NB4 (cell line): ENCODE data around the gene SMIM28.

ENCODE experiments used
- DNase-seq: peaks from one replicate; pipeline ENCODE4 v3.0.0; 2010; ENCODE audit warnings: low read depth
- H3K4me3 ChIP-seq: one replicate; pipeline ENCODE4 v1.5.1; 2011; ENCODE audit warnings: mild to moderate bottlenecking, low read depth, low read length, moderate library complexity
- CTCF ChIP-seq: IDR thresholded peaks from one replicate; pipeline ENCODE4 v1.5.1; 2012; ENCODE audit warnings: low read depth, low read length
- MYC ChIP-seq: IDR thresholded peaks from 2 replicates; pipeline ENCODE4 v1.6.1; 2011; ENCODE audit warnings: low read depth, low read length
- POLR2A ChIP-seq: IDR thresholded peaks from 2 replicates; pipeline ENCODE4 v1.6.1; 2011; ENCODE audit warnings: mild to moderate bottlenecking; ENCODE audit not compliant: insufficient read length; ENCODE audit errors: extremely low read depth
- TF ChIP-seq, protein P1 (sequence below): IDR thresholded peaks from 2 replicates; pipeline ENCODE4 v1.6.1; 2011; ENCODE audit warnings: low read depth, low read length

SMIM28 gene

DNA sequence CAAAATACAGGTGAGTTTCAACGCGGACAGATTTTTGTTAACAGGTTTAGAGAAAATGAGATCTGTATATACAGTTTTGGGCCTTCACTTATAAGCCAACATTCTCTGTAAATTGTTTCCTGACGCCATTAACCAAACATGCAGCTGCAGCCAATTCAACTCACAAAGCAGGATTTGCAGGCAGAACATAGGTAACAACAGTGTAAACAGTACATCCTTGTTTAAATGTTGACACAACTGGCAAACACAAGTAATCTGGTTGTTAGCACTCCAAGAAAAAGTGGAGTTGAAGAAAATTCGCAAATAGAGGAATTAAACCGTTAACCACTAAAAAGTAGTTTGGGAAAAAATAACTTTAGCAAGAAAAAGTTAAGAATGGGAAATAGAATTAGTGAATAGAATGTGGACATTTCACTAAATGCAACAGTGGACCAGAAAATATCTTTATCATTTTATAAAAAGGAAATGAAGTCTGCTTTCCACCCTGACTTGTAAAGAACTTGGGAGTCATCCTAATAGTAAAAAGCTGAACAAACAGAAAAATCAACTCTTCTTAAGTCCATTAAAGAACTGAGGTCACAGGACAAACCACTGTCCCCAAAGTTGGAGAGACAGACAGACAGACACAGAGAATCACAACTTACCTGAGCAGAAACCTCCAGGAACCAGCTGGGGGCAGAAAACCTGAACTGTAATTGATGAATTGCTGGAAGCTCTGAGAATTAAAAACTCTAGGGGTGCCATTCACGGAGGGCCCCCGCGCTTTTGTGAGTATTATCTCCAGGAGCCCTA is 10.1 kb downstream of the SMIM28 start:
- no peak for DNase-seq
- H3K4me3 ChIP-seq, result no peak overlapping the region
- no peak for TF ChIP-seq POLR2A

GRCh38 chr6:138389551-138389950 is 11.8 kb downstream of the SMIM28 start:
- no peak for TF ChIP-seq MYC
- no peak for TF ChIP-seq CTCF
- TF ChIP-seq POLR2A, result no peak
- TF ChIP-seq, protein P1, sequence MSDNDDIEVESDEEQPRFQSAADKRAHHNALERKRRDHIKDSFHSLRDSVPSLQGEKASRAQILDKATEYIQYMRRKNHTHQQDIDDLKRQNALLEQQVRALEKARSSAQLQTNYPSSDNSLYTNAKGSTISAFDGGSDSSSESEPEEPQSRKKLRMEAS, result no peak
- no peak overlapping the region for H3K4me3 ChIP-seq
- no peak for DNase-seq

DNA sequence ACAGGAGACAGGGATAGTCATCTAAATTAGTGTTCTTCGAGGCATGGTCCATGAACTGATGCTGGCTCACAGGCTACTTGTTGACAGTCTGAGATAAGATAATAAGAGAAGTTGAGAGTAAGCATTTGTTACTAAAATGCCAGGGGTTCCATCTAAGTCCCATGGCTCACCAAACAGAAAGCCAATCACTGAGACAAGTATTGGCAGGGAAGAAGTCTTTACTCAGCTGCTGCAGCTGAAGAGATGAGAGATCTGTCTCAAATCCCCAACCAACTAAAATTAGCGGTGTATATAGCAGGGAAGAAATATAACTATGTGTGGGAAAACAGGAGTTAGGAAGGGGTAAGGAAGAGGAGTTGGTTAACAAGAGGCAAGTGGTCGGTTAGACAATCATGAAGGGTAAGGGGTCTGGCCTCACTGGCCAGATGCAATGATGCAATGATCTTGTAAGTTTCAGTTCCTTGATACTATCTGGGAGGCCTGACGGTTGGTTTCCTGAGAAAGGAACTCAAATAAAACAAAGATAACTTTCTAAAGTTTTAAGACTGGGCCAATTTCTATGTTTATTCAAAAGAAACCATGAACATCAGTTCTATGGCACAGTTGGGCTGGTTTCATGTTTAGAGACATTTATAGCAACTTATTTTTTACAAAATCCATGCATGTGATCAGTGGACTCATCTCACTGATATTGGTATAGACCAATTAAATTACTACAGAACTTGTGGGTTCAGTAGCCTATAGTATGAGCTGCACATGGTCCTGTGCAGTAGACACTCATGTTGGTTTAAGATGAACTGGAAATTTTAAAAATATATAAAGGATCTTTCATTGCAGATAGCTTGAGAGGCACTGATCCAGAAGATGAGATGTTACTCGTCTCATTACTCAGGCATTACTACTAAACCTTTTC is 16.4 kb downstream of the SMIM28 start:
- TF ChIP-seq POLR2A (no peak), CTCF (no peak), MYC (no peak)
- TF ChIP-seq, protein P1, result no peak
- H3K4me3 ChIP-seq, result no peak overlapping the region
- peak; percentile 67 for DNase-seq

GRCh38 chr6:138396709-138397108 is 19.0 kb downstream of the SMIM28 start:
- TF ChIP-seq CTCF, result no peak
- no peak for TF ChIP-seq MYC
- no peak for TF ChIP-seq POLR2A
- TF ChIP-seq, protein P1, result no peak
- DNase-seq, result no peak

DNA sequence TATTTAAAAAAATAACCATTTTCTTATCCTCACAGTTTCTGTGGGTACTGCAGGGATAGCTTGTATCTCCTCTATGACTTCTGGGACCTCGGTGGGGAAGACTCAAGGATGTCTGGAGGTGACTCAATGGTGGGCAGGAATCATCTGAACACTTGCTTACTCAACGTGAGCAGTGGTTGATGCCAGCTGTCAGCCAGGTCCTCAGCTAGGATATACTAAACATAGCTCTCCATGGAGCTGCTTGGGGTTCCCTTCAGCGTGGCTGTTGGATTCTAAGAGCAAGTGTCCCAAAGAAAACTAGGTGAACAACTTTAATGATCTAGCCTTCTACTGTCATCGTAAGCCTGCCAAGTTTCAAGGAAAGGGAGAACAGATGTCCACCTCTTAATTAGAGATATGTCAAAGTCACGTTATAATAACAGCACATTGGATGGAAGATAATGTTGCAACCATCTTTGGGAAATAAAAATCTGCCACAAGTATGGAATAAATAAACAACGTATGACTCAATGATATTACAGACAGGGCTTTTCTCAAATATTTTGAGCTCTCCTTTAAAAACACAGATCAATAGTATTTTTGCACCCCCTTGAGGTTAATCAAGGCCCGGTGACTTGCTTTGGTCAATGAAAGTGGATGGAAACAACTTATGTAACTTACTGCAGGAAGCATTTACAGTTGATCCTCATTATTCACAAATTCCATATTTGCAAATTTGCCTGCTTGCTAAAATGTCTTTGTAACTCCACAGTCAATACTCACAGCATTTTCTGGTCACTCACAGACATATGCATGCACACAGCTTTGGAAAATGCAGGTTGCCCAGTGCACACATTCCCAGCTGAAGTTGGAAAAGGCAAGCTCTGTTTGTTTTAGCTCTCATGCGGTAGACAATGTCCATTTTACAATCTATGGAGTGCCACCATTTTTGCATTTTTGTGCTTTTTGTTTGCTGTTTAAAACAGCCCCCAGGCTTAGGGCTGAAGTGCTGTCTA is 19.7 kb downstream of the SMIM28 start:
- no peak for TF ChIP-seq CTCF
- TF ChIP-seq, protein P1, result no peak
- TF ChIP-seq MYC, result no peak
- no peak overlapping the region for H3K4me3 ChIP-seq
- no peak for DNase-seq

More at GRCh38 chr6:138396709-138397108, 19.0 kb downstream of the SMIM28 start:
- no peak overlapping the region for H3K4me3 ChIP-seq

DNA sequence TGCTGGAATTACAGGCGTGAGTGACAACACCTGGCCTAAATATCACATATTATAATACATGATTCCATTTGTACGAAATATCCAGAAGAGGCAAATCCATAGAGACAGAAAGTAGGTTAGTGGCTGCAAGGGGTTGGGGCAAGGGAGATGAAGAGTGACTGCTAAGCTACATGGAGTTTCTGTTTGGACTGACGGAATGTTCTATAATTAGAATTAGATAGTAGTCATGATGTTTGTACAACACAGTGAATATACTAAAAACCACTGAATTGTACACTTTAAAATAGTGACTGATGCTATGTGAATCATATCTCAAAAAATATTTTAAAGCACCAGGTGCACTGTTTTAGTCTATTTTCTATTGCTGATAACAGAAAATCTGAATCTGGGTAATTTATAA is 22.6 kb downstream of the SMIM28 start:
- TF ChIP-seq POLR2A, result no peak
- TF ChIP-seq, protein P1, result no peak
- no peak for TF ChIP-seq CTCF
- no peak for DNase-seq
- H3K4me3 ChIP-seq, result no peak overlapping the region
